GM12864 (cell line): ENCODE measurements around the gene RIMBP2.

Source experiments
- DNase-seq: peaks from one replicate; pipeline ENCODE4 v3.0.0-alpha.2; 2011; ENCODE audit warnings: low read depth
- H3K4me3 ChIP-seq: 2 replicates; pipeline ENCODE4 v1.5.1; 2011; ENCODE audit warnings: mild to moderate bottlenecking, low read depth, low read length, control low read depth
- TF ChIP-seq, protein P1 (sequence below): IDR thresholded peaks from 2 replicates; pipeline ENCODE4 v1.5.1; 2011; ENCODE audit warnings: low read depth, mild to moderate bottlenecking, moderate library complexity, low read length, control low read depth, inconsistent platforms; ENCODE audit errors: missing control alignments

The RIMBP2 gene

DNA sequence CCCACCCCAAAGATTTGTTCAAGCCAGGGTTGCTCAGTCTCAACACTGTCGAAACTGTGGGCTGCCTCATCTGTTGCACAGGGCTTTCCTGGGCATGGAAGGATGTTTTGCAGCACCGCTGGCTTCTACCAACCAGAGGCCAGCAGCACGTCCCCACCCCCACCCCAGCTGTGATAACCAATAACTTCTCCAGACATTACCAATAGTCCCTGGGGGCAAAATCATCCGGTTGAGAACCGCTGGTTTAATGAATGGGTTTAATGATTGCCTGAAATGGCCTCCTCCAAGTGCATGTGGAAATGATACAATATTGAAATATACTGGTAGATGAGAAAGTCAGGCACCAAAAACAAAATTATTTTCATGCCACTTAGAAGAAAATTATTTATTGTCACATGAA, 44.5 kb downstream of the RIMBP2 start:
- DNase-seq, result no peak
- no peak overlapping the region for H3K4me3 ChIP-seq
- TF ChIP-seq, protein P1, sequence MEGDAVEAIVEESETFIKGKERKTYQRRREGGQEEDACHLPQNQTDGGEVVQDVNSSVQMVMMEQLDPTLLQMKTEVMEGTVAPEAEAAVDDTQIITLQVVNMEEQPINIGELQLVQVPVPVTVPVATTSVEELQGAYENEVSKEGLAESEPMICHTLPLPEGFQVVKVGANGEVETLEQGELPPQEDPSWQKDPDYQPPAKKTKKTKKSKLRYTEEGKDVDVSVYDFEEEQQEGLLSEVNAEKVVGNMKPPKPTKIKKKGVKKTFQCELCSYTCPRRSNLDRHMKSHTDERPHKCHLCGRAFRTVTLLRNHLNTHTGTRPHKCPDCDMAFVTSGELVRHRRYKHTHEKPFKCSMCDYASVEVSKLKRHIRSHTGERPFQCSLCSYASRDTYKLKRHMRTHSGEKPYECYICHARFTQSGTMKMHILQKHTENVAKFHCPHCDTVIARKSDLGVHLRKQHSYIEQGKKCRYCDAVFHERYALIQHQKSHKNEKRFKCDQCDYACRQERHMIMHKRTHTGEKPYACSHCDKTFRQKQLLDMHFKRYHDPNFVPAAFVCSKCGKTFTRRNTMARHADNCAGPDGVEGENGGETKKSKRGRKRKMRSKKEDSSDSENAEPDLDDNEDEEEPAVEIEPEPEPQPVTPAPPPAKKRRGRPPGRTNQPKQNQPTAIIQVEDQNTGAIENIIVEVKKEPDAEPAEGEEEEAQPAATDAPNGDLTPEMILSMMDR, result no peak

DNA sequence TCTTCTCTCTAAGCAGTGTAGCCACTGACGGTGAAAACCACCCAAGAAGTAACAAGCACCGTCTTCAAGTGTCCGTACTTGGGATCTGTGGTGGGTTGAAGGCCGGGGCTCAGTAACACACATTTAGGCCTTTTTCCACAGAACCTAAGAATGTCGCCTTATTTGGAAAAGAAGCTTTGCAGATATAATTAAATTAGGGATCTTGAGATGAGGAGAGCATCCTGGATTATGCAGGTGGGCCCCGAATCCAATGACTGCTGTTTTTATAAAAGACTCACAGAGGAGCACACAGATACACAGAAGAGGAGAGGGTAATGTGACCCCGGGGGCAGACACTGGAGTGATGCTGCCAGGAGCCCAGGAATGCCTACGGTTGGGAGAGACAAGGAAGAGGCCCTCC, 46.3 kb downstream of the RIMBP2 start:
- DNase-seq, result no peak
- TF ChIP-seq, protein P1, result no peak
- no peak overlapping the region for H3K4me3 ChIP-seq

DNA sequence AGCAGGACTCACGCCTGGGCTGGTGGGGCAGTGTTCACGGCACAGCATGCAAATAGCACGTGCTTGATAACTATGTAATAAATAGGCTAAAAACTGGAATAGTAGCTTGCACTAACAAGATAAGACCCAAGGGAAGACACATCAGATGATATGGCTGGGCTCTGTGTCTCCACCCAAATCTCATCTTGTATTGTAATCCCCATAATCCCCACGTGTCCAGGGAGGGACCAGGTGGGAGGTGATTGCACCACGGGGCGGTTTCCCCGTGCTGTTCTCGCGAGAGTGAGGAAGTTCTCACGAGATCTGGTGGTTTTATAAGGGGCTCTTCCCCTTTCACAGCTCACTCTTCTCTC, 46.9 kb downstream of the RIMBP2 start:
- no peak for DNase-seq
- H3K4me3 ChIP-seq, result no peak overlapping the region
- TF ChIP-seq, protein P1, result no peak

DNA sequence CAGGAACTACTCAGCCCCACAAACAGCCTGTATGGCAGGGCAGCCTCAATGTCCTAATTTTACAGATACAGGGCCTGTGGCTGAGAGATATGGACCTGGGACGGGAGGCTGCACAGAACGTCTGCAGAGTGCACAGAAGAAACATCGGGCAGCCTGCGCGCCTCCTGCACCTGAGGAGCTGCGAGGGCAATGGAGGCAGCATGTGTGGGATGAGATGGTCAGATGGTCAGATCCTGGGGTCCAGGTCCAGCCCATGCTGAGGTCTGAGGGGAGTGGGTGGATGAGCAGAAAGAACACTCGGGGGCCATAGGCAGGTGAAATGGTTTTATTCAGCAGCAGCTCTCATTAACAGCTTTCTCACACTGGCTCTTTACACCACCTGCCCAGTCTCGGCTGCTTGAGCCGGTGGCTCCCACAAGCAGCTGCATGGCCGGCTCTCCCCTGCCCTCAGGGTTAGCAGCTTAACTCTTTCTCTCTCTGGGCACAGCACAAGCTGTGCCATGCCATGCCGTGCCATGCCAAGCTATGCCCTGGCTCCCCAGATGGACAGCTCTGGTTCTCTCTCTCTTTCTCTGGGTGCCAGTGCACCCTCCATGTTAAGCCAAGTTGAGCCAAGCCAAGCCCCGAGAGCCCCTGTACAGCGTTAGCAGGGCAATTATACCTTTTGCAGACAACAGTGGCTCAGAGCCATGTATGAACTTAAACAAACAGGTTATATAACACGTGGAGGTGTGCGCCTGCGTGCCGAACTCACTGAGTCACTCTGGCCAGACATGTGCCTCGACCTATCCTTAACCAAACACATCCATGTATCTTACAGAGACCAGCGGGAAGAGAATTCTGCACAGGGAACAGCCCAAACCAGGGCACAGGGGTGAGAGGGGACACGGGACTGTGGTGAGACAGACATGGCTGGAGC, 47.6 kb downstream of the RIMBP2 start:
- no peak overlapping the region for H3K4me3 ChIP-seq
- TF ChIP-seq, protein P1, result no peak
- no peak for DNase-seq

DNA sequence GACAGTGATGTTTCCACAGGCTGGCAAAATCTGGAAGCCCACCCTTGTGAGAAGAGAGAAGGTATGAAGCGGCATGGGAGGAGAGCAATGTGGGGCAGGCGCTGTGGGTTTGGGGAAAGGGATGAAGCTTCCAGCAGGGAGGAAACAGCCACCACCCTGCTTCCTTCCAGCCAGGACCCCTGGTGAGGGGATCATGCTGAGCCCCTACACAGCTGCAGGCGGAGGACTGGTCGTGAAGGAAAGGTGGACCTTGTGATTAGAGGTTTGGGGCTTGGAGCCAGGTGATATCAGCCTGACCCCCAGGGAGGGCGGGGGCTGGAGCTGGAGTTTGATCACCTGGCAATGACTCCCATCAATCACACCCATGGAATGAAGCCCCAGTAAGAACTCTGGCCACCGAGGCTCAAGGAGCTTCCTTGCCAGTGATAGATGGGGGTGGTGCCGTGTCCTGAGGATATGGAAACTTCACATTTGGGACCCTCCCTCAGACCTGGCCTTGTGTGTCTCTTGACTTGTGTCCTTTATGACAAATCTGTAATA, 48.6 kb downstream of the RIMBP2 start:
- TF ChIP-seq, protein P1, result no peak
- DNase-seq, result no peak
- H3K4me3 ChIP-seq, result no peak overlapping the region

DNA sequence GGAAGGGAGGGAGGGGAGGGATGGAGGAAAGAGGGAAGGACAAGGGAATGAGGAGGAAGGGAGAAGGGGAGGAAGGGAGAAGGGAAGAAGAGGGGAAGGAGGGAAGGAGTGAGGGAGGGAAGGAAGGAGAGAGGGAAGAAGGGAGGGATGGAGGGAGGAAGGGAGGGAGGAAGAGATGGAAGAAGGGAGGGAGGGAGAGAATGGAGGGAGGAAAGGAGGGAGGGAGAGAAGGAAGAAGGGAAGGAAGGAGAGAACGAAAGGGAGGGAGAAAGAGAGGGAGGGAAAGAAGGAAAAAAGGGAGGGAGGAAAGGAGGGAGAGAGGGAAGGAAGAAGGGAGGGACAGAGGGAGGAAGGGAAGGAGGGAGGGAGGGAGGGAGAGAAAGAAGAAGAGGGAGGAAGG, 49.5 kb downstream of the RIMBP2 start:
- no peak overlapping the region for H3K4me3 ChIP-seq
- TF ChIP-seq, protein P1, result no peak
- DNase-seq, result no peak

DNA sequence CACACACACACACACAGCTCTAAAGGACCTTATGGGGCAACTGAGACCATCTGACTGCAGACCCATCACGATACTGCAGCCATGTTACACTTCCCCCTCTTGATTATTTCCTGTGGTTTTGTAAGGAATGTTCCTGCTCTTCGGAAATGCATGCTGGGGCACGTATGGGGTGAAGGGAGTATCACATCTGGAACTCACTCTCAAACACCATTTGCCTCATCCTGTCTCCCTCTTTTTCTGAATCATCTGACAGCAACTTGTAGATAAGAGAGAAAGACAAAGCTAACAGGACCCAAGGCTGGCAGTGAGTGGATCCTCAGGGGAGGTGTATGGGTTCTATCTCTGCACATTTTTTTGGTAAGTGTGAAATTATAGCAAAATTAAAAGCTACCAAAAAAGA, 50.3 kb downstream of the RIMBP2 start:
- H3K4me3 ChIP-seq, result no peak overlapping the region
- TF ChIP-seq, protein P1, result no peak
- no peak for DNase-seq
